Transverse colon (tissue), 4 donors: ENCODE measurements around the gene MMEL1.

Experiments
- CTCF ChIP-seq, 5 experiments: fragments of 200-600 bp in 3 of 5; fragments of 450-650 bp in 2 of 5; sonication (generic) in 3 of 5; IDR thresholded peaks; 1 replicate in 2 of 5; 2 replicates in 3 of 5; pipeline ENCODE4 v1.5.1; 2016 to 2017; ENCODE audit warnings: antibody characterized with exemption in 5 of 5, inconsistent platforms in 3 of 5, mild to moderate bottlenecking in 2 of 5, moderate library complexity in 1 of 5
- POLR2AphosphoS5 ChIP-seq, 3 donors: sonication (generic); formaldehyde crosslinking; IDR thresholded peaks; one replicate each; pipeline ENCODE4 v1.6.1; 2016; ENCODE audit warnings: antibody characterized with exemption in 3 of 3

- TF ChIP-seq CTCF (IDR thresholded peaks at IDR 0.05) (no peak), POLR2AphosphoS5 (IDR thresholded peaks at IDR 0.05) (no peak)
These were observed 23.3 kb downstream of the MMEL1 start for GRCh38 chr1:2609319-2610035.
